ENCODE results near the gene SIL1. TPM values are rescaled to one million over a fixed set of nuclear protein-coding genes. Genes with fewer than 3 reads are reported as not detected.

The SIL1 gene
- total and polyA plus RNA-seq, 2 of the 8 experiments (the other 6 are each of a cell fraction or from before 2014, with no cell fraction given) = 8.3 to 12.8 TPM

DNA sequence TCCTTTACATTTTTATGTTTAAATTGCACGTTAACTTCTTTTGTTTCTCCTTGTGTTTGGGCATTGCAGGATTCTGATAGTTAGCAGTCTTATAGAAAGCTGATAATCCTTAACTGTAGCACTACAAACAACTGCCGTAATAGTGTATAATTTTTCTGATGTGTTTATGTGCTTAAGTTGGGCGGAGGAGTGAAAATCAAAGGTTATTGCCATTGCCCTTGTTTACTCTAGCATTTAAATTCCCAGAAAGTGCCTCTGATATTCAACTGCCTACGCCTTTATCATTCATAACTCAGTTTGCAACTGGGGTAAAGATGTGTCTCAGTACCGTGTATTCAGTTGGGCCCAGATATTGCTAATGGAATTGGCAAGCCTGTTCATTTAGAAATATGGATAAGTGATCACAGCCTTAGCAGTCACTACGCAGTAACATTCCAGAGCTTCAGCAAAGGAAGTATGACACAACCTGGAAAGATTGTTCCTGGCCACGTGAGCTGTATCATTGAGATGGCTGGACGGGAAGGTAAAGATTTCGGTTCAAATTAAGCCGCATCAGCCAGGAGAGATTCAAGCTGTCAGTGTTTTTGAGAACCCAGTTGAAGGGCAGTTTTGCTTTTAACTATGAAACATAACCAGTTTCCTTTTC is 294.9 kb downstream of the SIL1 start:
- DNase-seq (ENCODE audit: low read depth in 1 of 2, low spot score in 2 of 2) (no peak), FAIRE-seq (no peak)
- TF ChIP-seq EP300 (IDR thresholded peaks at IDR 0.05; ENCODE audit: borderline replicate concordance in 1 of 2, low read depth in 2 of 2, low read length in 2 of 2) = no peak
- TF ChIP-seq, protein P1, sequence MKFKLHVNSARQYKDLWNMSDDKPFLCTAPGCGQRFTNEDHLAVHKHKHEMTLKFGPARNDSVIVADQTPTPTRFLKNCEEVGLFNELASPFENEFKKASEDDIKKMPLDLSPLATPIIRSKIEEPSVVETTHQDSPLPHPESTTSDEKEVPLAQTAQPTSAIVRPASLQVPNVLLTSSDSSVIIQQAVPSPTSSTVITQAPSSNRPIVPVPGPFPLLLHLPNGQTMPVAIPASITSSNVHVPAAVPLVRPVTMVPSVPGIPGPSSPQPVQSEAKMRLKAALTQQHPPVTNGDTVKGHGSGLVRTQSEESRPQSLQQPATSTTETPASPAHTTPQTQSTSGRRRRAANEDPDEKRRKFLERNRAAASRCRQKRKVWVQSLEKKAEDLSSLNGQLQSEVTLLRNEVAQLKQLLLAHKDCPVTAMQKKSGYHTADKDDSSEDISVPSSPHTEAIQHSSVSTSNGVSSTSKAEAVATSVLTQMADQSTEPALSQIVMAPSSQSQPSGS (IDR thresholded peaks at IDR 0.05; ENCODE audit: low read length) = no peak
- no peak for TF ChIP-seq CREB1 (IDR thresholded peaks at IDR 0.05)
- no peak for TF ChIP-seq NANOG (IDR thresholded peaks at IDR 0.05; ENCODE audit: insufficient read depth, low read depth, low read length, poor library complexity, severe bottlenecking)
- TF ChIP-seq CBX5 (IDR thresholded peaks at IDR 0.05; ENCODE audit: low read depth, low read length) = no peak
- no peak for TF ChIP-seq YY1 (IDR thresholded peaks at IDR 0.05; ENCODE audit: low read depth, low read length)
- TF ChIP-seq RFX5 (IDR thresholded peaks at IDR 0.05; ENCODE audit: borderline replicate concordance, low read depth, low read length) = no peak
- TF ChIP-seq HDAC2 (IDR thresholded peaks at IDR 0.05; ENCODE audit: borderline replicate concordance in 1 of 2, low read depth in 2 of 2, low read length in 2 of 2) = no peak
- no peak for TF ChIP-seq EZH2 (IDR thresholded peaks at IDR 0.05; ENCODE audit: low read depth, low read length, severe bottlenecking)
- no peak for TF ChIP-seq RBBP5 (IDR thresholded peaks at IDR 0.05; ENCODE audit: borderline replicate concordance, low read depth, low read length)
- no peak for TF ChIP-seq ASH2L (IDR thresholded peaks at IDR 0.05; ENCODE audit: low read length)

More for the DNA sequence above, 294.9 kb downstream of the SIL1 start:
- no peak overlapping the region for H3K27ac ChIP-seq (ENCODE audit: low read depth, low read length)
- H3K18ac ChIP-seq (ENCODE audit: extremely low read depth, low read length) = no peak overlapping the region
- peaks cover 0 to 6% (median 0%) of the 10 kb centered on the region in 4 experiments; a peak in 2 of 7 replicates for H3K4me1 ChIP-seq (replicated peaks in 1 of 4; ENCODE audit: control insufficient read depth in 3 of 4, insufficient read depth in 4 of 4, low read length in 3 of 4)
- no peak overlapping the region for H2BK15ac ChIP-seq (ENCODE audit: low read length)
- H3K23ac ChIP-seq (ENCODE audit: insufficient read length) = no peak overlapping the region
- H3K36me3 ChIP-seq (ENCODE audit: control insufficient read depth in 2 of 4, insufficient read depth in 4 of 4, low read length in 3 of 4) = peaks cover 6 to 36% (median 21%) of the 10 kb centered on the region in 4 experiments; a peak in 6 of 8 replicates
- H3K4me2 ChIP-seq (ENCODE audit: insufficient read depth in 1 of 2, low read depth in 2 of 2, low read length in 2 of 2) = no peak overlapping the region
- no peak overlapping the region for H2BK20ac ChIP-seq (ENCODE audit: low read length)
- no peak overlapping the region for H3K9ac ChIP-seq (replicated peaks in 1 of 4; ENCODE audit: extremely low read depth in 1 of 4, low read depth in 3 of 4, low read length in 3 of 4)
- H3K27me3 ChIP-seq (replicated peaks in 1 of 4; ENCODE audit: control insufficient read depth in 3 of 4, extremely low read depth in 1 of 4, insufficient read depth in 3 of 4, low read length in 3 of 4) = no peaks in the 10 kb centered on the region
- H2BK12ac ChIP-seq (ENCODE audit: low read depth, low read length) = no peak overlapping the region
- H3K14ac ChIP-seq (ENCODE audit: insufficient read length) = no peak overlapping the region
- no peaks in the 10 kb centered on the region for H3K23me2 ChIP-seq (ENCODE audit: low read depth, low read length)
- 87% methylated on average over 10 of the region's 10 CpGs; no CpG with 5 or more reads in 1 of the 2 experiments for WGBS, 2 experiments (ENCODE audit: extremely low coverage in 1 of 2, insufficient coverage in 1 of 2, insufficient read length in 1 of 2, insufficient replicate concordance in 2 of 2, low coverage in 1 of 2, low lambda C conversion rate in 2 of 2, missing lambda C conversion rate in 1 of 2)
- H4K5ac ChIP-seq (ENCODE audit: insufficient read length, low read depth, low read length) = no peak overlapping the region
- H2BK120ac ChIP-seq (replicated peaks; ENCODE audit: low read depth, low read length) = no peak overlapping the region
- peaks cover 2% of the 10 kb centered on the region; the same call in 1 of the 2 replicates for H3K79me1 ChIP-seq (ENCODE audit: low read depth, low read length)
- no peak overlapping the region for H2AK5ac ChIP-seq (ENCODE audit: low read depth, low read length)
- no peak overlapping the region for H3K4me3 ChIP-seq (ENCODE audit: extremely low read depth in 1 of 4, insufficient read depth in 2 of 4, low read depth in 3 of 4, low read length in 4 of 4)
- ChIA-PET POLR2A (ENCODE audit: partially characterized antibody) (no interaction called here), CTCF (ENCODE audit: partially characterized antibody) (interaction anchor here (0.9 to 1.2 kb wide), 2 partner anchors 44 to 235 kb away, joined by 3 read pairs; no protein-coding TSS in a partner anchor)
- H3K79me2 ChIP-seq (ENCODE audit: control insufficient read depth in 1 of 2, insufficient read depth in 2 of 2, low read length in 2 of 2) = no peaks in the 10 kb centered on the region
- H3K56ac ChIP-seq (replicated peaks; ENCODE audit: insufficient read length, low read depth, low read length) = no peak overlapping the region
- no peak overlapping the region for H3K4ac ChIP-seq (replicated peaks; ENCODE audit: insufficient read length, low read depth, low read length)
- no peak overlapping the region for H2AFZ ChIP-seq (ENCODE audit: low read length)
- H3K9me3 ChIP-seq (ENCODE audit: insufficient read depth in 2 of 2, low read depth in 1 of 2, low read length in 1 of 2) = no peaks in the 10 kb centered on the region
- H4K8ac ChIP-seq (ENCODE audit: extremely low read depth, insufficient read depth, low read length) = no peak overlapping the region
- no peak overlapping the region for H4K91ac ChIP-seq (replicated peaks; ENCODE audit: insufficient read length, low read length)
- H4K20me1 ChIP-seq (replicated peaks in 1 of 2; ENCODE audit: control insufficient read depth in 1 of 2, insufficient read depth in 2 of 2, low read length in 2 of 2) = no peaks in the 10 kb centered on the region
- no peak overlapping the region for H2BK5ac ChIP-seq (ENCODE audit: low read depth, low read length)
